ENCODE measurements around the gene INPP5J.
A peak's percentile ranks its signal among the peaks of the same experiment; 100 is the strongest.

INPP5J gene

GRCh38 chr22:31079095-31079642, 43.6 kb upstream of the INPP5J start:
- no peaks in the 10 kb centered on the region for H3K27me3 ChIP-seq (replicated peaks; ENCODE audit: control insufficient read depth, insufficient read depth, low read length)
- DNase-seq (ENCODE audit: extremely low read depth, insufficient read length), result no peak
- no peak overlapping the region for H3K4me3 ChIP-seq (replicated peaks; ENCODE audit: low read depth, low read length)
- TF ChIP-seq, protein P1, sequence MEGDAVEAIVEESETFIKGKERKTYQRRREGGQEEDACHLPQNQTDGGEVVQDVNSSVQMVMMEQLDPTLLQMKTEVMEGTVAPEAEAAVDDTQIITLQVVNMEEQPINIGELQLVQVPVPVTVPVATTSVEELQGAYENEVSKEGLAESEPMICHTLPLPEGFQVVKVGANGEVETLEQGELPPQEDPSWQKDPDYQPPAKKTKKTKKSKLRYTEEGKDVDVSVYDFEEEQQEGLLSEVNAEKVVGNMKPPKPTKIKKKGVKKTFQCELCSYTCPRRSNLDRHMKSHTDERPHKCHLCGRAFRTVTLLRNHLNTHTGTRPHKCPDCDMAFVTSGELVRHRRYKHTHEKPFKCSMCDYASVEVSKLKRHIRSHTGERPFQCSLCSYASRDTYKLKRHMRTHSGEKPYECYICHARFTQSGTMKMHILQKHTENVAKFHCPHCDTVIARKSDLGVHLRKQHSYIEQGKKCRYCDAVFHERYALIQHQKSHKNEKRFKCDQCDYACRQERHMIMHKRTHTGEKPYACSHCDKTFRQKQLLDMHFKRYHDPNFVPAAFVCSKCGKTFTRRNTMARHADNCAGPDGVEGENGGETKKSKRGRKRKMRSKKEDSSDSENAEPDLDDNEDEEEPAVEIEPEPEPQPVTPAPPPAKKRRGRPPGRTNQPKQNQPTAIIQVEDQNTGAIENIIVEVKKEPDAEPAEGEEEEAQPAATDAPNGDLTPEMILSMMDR (IDR thresholded peaks at IDR 0.05; ENCODE audit: insufficient read depth, low read length, poor library complexity, severe bottlenecking), result no peak
- no peaks in the 10 kb centered on the region for H3K36me3 ChIP-seq (ENCODE audit: control insufficient read depth, insufficient read depth, low read length)

GRCh38 chr22:31080164-31080847, 42.5 kb upstream of the INPP5J start:
- no peak for DNase-seq (ENCODE audit: extremely low read depth, insufficient read length)
- Histone ChIP-seq H3K4me3 (replicated peaks; ENCODE audit: low read depth, low read length) (peak overlapping the region; percentile 82), H3K36me3 (ENCODE audit: control insufficient read depth, insufficient read depth, low read length) (no peaks in the 10 kb centered on the region), H3K27me3 (replicated peaks; ENCODE audit: control insufficient read depth, insufficient read depth, low read length) (no peaks in the 10 kb centered on the region)
- TF ChIP-seq, protein P1 (IDR thresholded peaks at IDR 0.05; ENCODE audit: insufficient read depth, low read length, poor library complexity, severe bottlenecking), result no peak

DNA sequence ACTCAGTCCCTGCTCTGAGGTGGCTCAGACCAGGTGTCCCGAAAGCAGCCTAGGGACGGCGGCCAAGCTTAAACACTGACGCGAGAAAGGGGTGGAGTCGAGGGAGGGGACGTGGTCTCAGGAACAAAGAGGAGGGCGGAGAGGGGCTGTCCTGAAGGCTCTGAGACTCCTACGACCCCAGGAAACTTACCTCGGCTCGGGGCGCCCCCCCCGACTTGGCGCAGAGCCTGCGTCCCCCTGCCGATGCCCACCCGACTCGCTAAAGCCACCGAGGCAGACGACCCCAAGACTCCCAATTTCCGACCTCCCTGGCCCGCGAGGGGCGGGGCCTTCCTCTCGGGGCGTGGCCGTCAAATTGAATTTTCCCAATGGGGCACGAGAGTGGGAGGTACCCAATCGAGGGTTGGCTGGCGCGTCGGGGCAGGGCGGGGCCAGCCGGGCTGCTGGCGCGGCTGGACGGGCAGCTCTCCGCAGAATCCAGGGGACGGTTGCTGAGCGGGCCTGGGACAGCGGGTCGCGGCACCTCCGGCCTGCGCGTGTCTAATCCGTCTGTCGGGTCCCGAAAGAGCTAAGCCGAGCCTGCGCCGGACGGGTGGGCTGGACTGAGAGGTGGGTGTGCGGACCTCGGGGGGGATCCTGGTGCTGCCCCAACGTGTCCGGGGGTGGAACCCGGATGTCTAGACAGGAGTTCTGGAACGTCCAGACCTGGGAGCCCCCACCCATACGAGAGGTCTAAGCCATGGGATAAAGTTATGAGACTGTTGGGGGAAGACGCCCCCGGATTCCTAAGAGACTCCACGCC, 41.7 kb upstream of the INPP5J start, which contains the start of gene SMTN:
Gene SMTN, plus strand, starts transcription at position 471 of the 802 bp plus-strand sequence. CDS start 1,941 bp downstream, outside the sequence.
- no peaks in the 10 kb centered on the region for H3K36me3 ChIP-seq (ENCODE audit: control insufficient read depth, insufficient read depth, low read length)
- TF ChIP-seq, protein P1 (IDR thresholded peaks at IDR 0.05; ENCODE audit: insufficient read depth, low read length, poor library complexity, severe bottlenecking), result no peak
- DNase-seq (ENCODE audit: extremely low read depth, insufficient read length), result peak; percentile 92
- H3K27me3 ChIP-seq (replicated peaks; ENCODE audit: control insufficient read depth, insufficient read depth, low read length), result no peaks in the 10 kb centered on the region
- H3K4me3 ChIP-seq (replicated peaks; ENCODE audit: low read depth, low read length), result peak within 1 kb of the TSS; percentile 82

- H3K36me3 ChIP-seq (ENCODE audit: control insufficient read depth, insufficient read depth, low read length), result no peaks in the 10 kb centered on the region
- DNase-seq (ENCODE audit: extremely low read depth, insufficient read length), result no peak
- TF ChIP-seq, protein P1 (IDR thresholded peaks at IDR 0.05; ENCODE audit: insufficient read depth, low read length, poor library complexity, severe bottlenecking), result no peak
- H3K4me3 ChIP-seq (replicated peaks; ENCODE audit: low read depth, low read length), result peak overlapping the region; percentile 82
- no peaks in the 10 kb centered on the region for H3K27me3 ChIP-seq (replicated peaks; ENCODE audit: control insufficient read depth, insufficient read depth, low read length)
Observed at GRCh38 chr22:31081963-31082605, 40.7 kb upstream of the INPP5J start.

- Histone ChIP-seq H3K27me3 (replicated peaks; ENCODE audit: control insufficient read depth, insufficient read depth, low read length) (no peaks in the 10 kb centered on the region), H3K36me3 (ENCODE audit: control insufficient read depth, insufficient read depth, low read length) (no peaks in the 10 kb centered on the region), H3K4me3 (replicated peaks; ENCODE audit: low read depth, low read length) (no peak overlapping the region)
- DNase-seq (ENCODE audit: extremely low read depth, insufficient read length), result no peak
- TF ChIP-seq, protein P1 (IDR thresholded peaks at IDR 0.05; ENCODE audit: insufficient read depth, low read length, poor library complexity, severe bottlenecking), result peak; percentile 55
Observed at GRCh38 chr22:31082606-31083376, 40.0 kb upstream of the INPP5J start.
